ENCODE data around the gene TEAD1.

Gene TEAD1

GRCh38 chr11:12897867-12898266, 223.6 kb downstream of the TEAD1 start:
- DNase-seq (ENCODE audit: low spot score): no peak

- peak; percentile 77 for DNase-seq (ENCODE audit: low spot score)
These were observed 226.3 kb downstream of the TEAD1 start for GRCh38 chr11:12900496-12900895.

GRCh38 chr11:12901272-12901671, 227.1 kb downstream of the TEAD1 start:
- DNase-seq (ENCODE audit: low spot score): no peak

- peak; percentile 30 for DNase-seq (ENCODE audit: low spot score)
These were observed 227.8 kb downstream of the TEAD1 start for GRCh38 chr11:12901874-12902481.

GRCh38 chr11:12902791-12903486, 228.7 kb downstream of the TEAD1 start:
- DNase-seq (ENCODE audit: low spot score): no peak

- DNase-seq (ENCODE audit: low spot score): no peak
These were observed 231.2 kb downstream of the TEAD1 start for GRCh38 chr11:12905435-12905834.

- DNase-seq (ENCODE audit: low spot score): no peak
These were observed 232.3 kb downstream of the TEAD1 start for GRCh38 chr11:12906501-12906900.

- no peak for DNase-seq (ENCODE audit: low spot score)
These were observed 235.7 kb downstream of the TEAD1 start for GRCh38 chr11:12909879-12910278.

- peak; percentile 74 for DNase-seq (ENCODE audit: low spot score)
These were observed 240.2 kb downstream of the TEAD1 start for GRCh38 chr11:12914400-12914912.

GRCh38 chr11:12915093-12915492, 240.9 kb downstream of the TEAD1 start:
- no peak for DNase-seq (ENCODE audit: low spot score)

GRCh38 chr11:12917822-12918221, 243.6 kb downstream of the TEAD1 start:
- DNase-seq (ENCODE audit: low spot score): no peak

- DNase-seq (ENCODE audit: low spot score): no peak
These were observed 244.4 kb downstream of the TEAD1 start for GRCh38 chr11:12918667-12919066.

GRCh38 chr11:12922418-12922817, 248.2 kb downstream of the TEAD1 start:
- DNase-seq (ENCODE audit: low spot score): no peak

GRCh38 chr11:12922980-12923507, 248.8 kb downstream of the TEAD1 start:
- no peak for DNase-seq (ENCODE audit: low spot score)

GRCh38 chr11:12924650-12925049, 250.4 kb downstream of the TEAD1 start:
- DNase-seq (ENCODE audit: low spot score): no peak

- DNase-seq (ENCODE audit: low spot score): no peak
These were observed 251.3 kb downstream of the TEAD1 start for GRCh38 chr11:12925520-12925919.

- no peak for DNase-seq (ENCODE audit: low spot score)
These were observed 253.0 kb downstream of the TEAD1 start for GRCh38 chr11:12927221-12927620.

GRCh38 chr11:12927886-12928285, 253.7 kb downstream of the TEAD1 start:
- DNase-seq (ENCODE audit: low spot score): no peak

GRCh38 chr11:12930850-12931249, 256.6 kb downstream of the TEAD1 start:
- no peak for DNase-seq (ENCODE audit: low spot score)

GRCh38 chr11:12932485-12932884, 258.3 kb downstream of the TEAD1 start:
- no peak for DNase-seq (ENCODE audit: low spot score)

- no peak for DNase-seq (ENCODE audit: low spot score)
These were observed 262.0 kb downstream of the TEAD1 start for GRCh38 chr11:12936200-12936599.

GRCh38 chr11:12938590-12939247, 264.5 kb downstream of the TEAD1 start:
- no peak for DNase-seq (ENCODE audit: low spot score)

- no peak for DNase-seq (ENCODE audit: low spot score)
These were observed 267.4 kb downstream of the TEAD1 start for GRCh38 chr11:12941671-12942070.
